ENCODE measurements around the gene CDHR1.

DNA sequence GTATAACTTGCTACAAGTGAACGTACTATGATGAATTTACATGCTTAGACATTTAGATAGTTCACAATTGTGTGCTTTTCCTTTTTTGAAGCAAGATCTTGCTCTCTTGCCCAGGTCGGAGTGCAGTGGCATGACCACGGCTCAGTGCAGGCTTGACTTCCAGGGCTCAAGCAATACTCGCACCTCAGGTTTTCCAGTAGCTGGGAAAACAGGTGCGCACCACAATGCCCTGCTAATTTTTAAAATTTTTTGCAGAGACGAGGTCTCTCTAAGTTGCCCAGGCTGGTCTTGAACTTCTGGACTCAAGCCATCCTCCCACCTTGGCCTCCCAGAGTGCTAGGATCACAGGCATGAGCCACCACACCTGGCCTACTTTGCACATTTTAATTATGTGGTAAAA is 18.9 kb upstream of the CDHR1 start:
- TF ChIP-seq, protein P1, sequence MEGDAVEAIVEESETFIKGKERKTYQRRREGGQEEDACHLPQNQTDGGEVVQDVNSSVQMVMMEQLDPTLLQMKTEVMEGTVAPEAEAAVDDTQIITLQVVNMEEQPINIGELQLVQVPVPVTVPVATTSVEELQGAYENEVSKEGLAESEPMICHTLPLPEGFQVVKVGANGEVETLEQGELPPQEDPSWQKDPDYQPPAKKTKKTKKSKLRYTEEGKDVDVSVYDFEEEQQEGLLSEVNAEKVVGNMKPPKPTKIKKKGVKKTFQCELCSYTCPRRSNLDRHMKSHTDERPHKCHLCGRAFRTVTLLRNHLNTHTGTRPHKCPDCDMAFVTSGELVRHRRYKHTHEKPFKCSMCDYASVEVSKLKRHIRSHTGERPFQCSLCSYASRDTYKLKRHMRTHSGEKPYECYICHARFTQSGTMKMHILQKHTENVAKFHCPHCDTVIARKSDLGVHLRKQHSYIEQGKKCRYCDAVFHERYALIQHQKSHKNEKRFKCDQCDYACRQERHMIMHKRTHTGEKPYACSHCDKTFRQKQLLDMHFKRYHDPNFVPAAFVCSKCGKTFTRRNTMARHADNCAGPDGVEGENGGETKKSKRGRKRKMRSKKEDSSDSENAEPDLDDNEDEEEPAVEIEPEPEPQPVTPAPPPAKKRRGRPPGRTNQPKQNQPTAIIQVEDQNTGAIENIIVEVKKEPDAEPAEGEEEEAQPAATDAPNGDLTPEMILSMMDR (IDR thresholded peaks at IDR 0.05; ENCODE audit: insufficient read depth, low read length, poor library complexity, severe bottlenecking), result no peak
- TF ChIP-seq EZH2phosphoT487 (conservative IDR thresholded peaks at IDR 0.05; ENCODE audit: low read length), result no peak

All from SU-DHL-6 (cell line).